HEK293 (cell line): ENCODE data around the gene COL7A1.

Experiments
- CTCF ChIA-PET: fragments of 350-600 bp; formaldehyde crosslinking; extraction: SDS; loops from one replicate; lab custom pipeline; 2021; ENCODE audit warnings: antibody characterized with exemption; lab: Yijun Ruan, JAX
- POLR2A ChIA-PET: fragments of 300-600 bp; formaldehyde crosslinking; extraction: SDS; loops from one replicate; lab custom pipeline; 2020; ENCODE audit warnings: antibody characterized with exemption, inconsistent platforms; lab: Yijun Ruan, JAX
- H3K27ac ChIP-seq: fragments of 200-500 bp; sonication (Bioruptor generic); 2 replicates; pipeline ENCODE4 v1.5.1; 2014; ENCODE audit warnings: low read depth, low read length, control low read depth, inconsistent platforms; ENCODE audit errors: extremely low read depth
- H3K36me3 ChIP-seq, 2 experiments: fragments of 200-500 bp in 1 of 2; sonication (Bioruptor generic) in 1 of 2; 1 replicate in 1 of 2; 2 replicates in 1 of 2; pipeline ENCODE4 v1.5.1; 2014 to 2017; ENCODE audit warnings: inconsistent platforms in 2 of 2, low read length in 2 of 2; ENCODE audit not compliant: control insufficient read depth in 2 of 2, insufficient read depth in 1 of 2
- H3K4me1 ChIP-seq: fragments of 200-500 bp; sonication (Bioruptor generic); 2 replicates; pipeline ENCODE4 v1.5.1; 2014; ENCODE audit warnings: mild to moderate bottlenecking, low read length, inconsistent platforms; ENCODE audit not compliant: control insufficient read depth, insufficient read depth
- H3K4me3 ChIP-seq: 2 replicates; pipeline ENCODE4 v1.5.1; 2011; ENCODE audit warnings: low read depth, mild to moderate bottlenecking, control low read depth, low read length, moderate library complexity
- H3K9me3 ChIP-seq: fragments of 200-500 bp; sonication (Bioruptor generic); 2 replicates; pipeline ENCODE4 v1.5.1; 2014; ENCODE audit warnings: low read depth, low read length, inconsistent platforms; ENCODE audit not compliant: control insufficient read depth, insufficient read depth
- BCL11A ChIP-seq: fragments of 450-650 bp; formaldehyde crosslinking; IDR thresholded peaks from 2 replicates; pipeline ENCODE4 v1.5.1; 2016; ENCODE audit warnings: low read depth, missing biosample characterization, missing genetic modification characterization
- KLF1 ChIP-seq: fragments of 450-650 bp; formaldehyde crosslinking; IDR thresholded peaks from 2 replicates; pipeline ENCODE4 v1.5.1; 2016; ENCODE audit warnings: missing biosample characterization, missing genetic modification characterization
- KLF16 ChIP-seq: fragments of 450-650 bp; formaldehyde crosslinking; IDR thresholded peaks from 2 replicates; pipeline ENCODE4 v1.5.1; 2017; ENCODE audit warnings: missing biosample characterization, missing genetic modification characterization
- PRDM10 ChIP-seq: fragments of 450-650 bp; formaldehyde crosslinking; IDR thresholded peaks from 2 replicates; pipeline ENCODE4 v1.5.1; 2016; ENCODE audit warnings: missing biosample characterization, missing genetic modification characterization
- ZFP37 ChIP-seq: fragments of 450-650 bp; formaldehyde crosslinking; IDR thresholded peaks from 2 replicates; pipeline ENCODE4 v1.5.1; 2016; ENCODE audit warnings: missing biosample characterization, missing genetic modification characterization
- ZIC2 ChIP-seq: fragments of 450-650 bp; formaldehyde crosslinking; IDR thresholded peaks from 2 replicates; pipeline ENCODE4 v1.5.1; 2016; ENCODE audit warnings: missing biosample characterization, missing genetic modification characterization
- ZNF311 ChIP-seq: fragments of 450-650 bp; formaldehyde crosslinking; IDR thresholded peaks from 2 replicates; pipeline ENCODE4 v1.5.1; 2017; ENCODE audit warnings: missing biosample characterization, missing genetic modification characterization, borderline replicate concordance
- ZNF513 ChIP-seq: fragments of 450-650 bp; IDR thresholded peaks from 2 replicates; pipeline ENCODE4 v1.5.1; 2018; ENCODE audit warnings: missing biosample characterization, missing genetic modification characterization
- ZNF518A ChIP-seq: fragments of 450-650 bp; formaldehyde crosslinking; conservative IDR thresholded peaks from 2 replicates; pipeline ENCODE4 v1.5.1; 2016; ENCODE audit warnings: low read depth, missing biosample characterization, missing genetic modification characterization
- ZNF560 ChIP-seq: fragments of 450-650 bp; formaldehyde crosslinking; IDR thresholded peaks from 2 replicates; pipeline ENCODE4 v1.5.1; 2017; ENCODE audit warnings: missing biosample characterization, missing genetic modification characterization, borderline replicate concordance
- ZNF580 ChIP-seq: fragments of 450-650 bp; formaldehyde crosslinking; IDR thresholded peaks from 2 replicates; pipeline ENCODE4 v1.5.1; 2016; ENCODE audit warnings: missing biosample characterization, missing genetic modification characterization
- ZNF645 ChIP-seq: fragments of 450-650 bp; formaldehyde crosslinking; IDR thresholded peaks from 2 replicates; pipeline ENCODE4; 2016; ENCODE audit warnings: missing biosample characterization, missing genetic modification characterization

Gene COL7A1

GRCh38 chr3:48524970-48525369 is 70.2 kb downstream of the COL7A1 start (continued):
- TF ChIP-seq PRDM10 (tag by site-specific recombination) (no peak), ZNF560 (tag by site-specific recombination) (no peak), KLF16 (no peak), ZNF311 (tag by site-specific recombination) (no peak)

GRCh38 chr3:48521635-48522034 is 73.5 kb downstream of the COL7A1 start:
- Histone ChIP-seq H3K4me1 (no peaks in the 10 kb centered on the region), H3K9me3 (no peaks in the 10 kb centered on the region), H3K4me3 (no peak overlapping the region), H3K36me3 (no peaks in the 10 kb centered on the region), H3K27ac (no peak overlapping the region)
- ChIA-PET POLR2A (no interaction called here), CTCF (no interaction called here)
- TF ChIP-seq ZNF645 (tag by site-specific recombination), result no peak
- no peak for TF ChIP-seq ZFP37 (tag by site-specific recombination)
- no peak for TF ChIP-seq ZNF518A
- peak; percentile 55; the same call in 1 of the 2 replicates for TF ChIP-seq KLF1
- TF ChIP-seq ZNF513 (tag by site-specific recombination), result no peak
- TF ChIP-seq ZNF580, result no peak

- ChIA-PET CTCF (no interaction called here), POLR2A (no interaction called here)
- Histone ChIP-seq H3K36me3 (no peaks in the 10 kb centered on the region), H3K9me3 (no peaks in the 10 kb centered on the region), H3K27ac (no peak overlapping the region), H3K4me3 (no peak overlapping the region), H3K4me1 (no peaks in the 10 kb centered on the region)
- TF ChIP-seq ZIC2 (tag by site-specific recombination) (peak; percentile 23; the same call in 1 of the 2 replicates), BCL11A (tag by site-specific recombination) (no peak)
Measured at GRCh38 chr3:48519277-48519643, 75.9 kb downstream of the COL7A1 start.
